GM12878 (cell line): ENCODE measurements around the gene GFPT1.

Experiments
- BACH1 ChIP-seq: fragments of 450-650 bp; IDR thresholded peaks from 2 replicates; pipeline ENCODE4 v1.6.1; 2017; ENCODE audit warnings: mild to moderate bottlenecking, borderline replicate concordance
- EZH2 ChIP-seq: IDR thresholded peaks from 2 replicates; pipeline ENCODE4 v1.6.1; 2012; ENCODE audit warnings: low read depth, mild to moderate bottlenecking, control low read depth, inconsistent platforms, low read length, borderline replicate concordance; ENCODE audit not compliant: control insufficient read depth
- NBN ChIP-seq: fragments of 450-650 bp; IDR thresholded peaks from 2 replicates; pipeline ENCODE4 v1.6.1; 2016
- POLR2A ChIP-seq: IDR thresholded peaks from 2 replicates; pipeline ENCODE4 v1.6.1; 2011; ENCODE audit warnings: low read depth, mild to moderate bottlenecking, low read length
- POLR2AphosphoS2 ChIP-seq: IDR thresholded peaks from 2 replicates; pipeline ENCODE4 v1.6.1; 2011; ENCODE audit warnings: low read depth, mild to moderate bottlenecking, low read length, improper control_type of control experiment, moderate library complexity
- TAF1 ChIP-seq: IDR thresholded peaks from 2 replicates; pipeline ENCODE4 v1.6.1; 2011; ENCODE audit warnings: mild to moderate bottlenecking, low read depth, low read length, borderline replicate concordance
- TF ChIP-seq, protein P1 (sequence below): fragments of 450-650 bp; IDR thresholded peaks from 2 replicates; pipeline ENCODE4 v1.6.1; 2017; ENCODE audit warnings: mild to moderate bottlenecking, moderate library complexity
- TF ChIP-seq, protein P2 (sequence below), 3 experiments: IDR thresholded peaks in 2 of 3; conservative IDR thresholded peaks in 1 of 3; 2 replicates each; pipeline ENCODE4 v1.5.1; 2011; ENCODE audit warnings: low read depth in 3 of 3, low read length in 3 of 3, mild to moderate bottlenecking in 3 of 3, control low read depth in 2 of 3, moderate library complexity in 2 of 3, inconsistent platforms in 1 of 3, mixed read lengths in 1 of 3; ENCODE audit not compliant: control insufficient read depth in 2 of 3, insufficient read depth in 1 of 3; ENCODE audit errors: extremely low read depth in 1 of 3
- TF ChIP-seq, protein P3 (sequence below): fragments of 450-650 bp; formaldehyde crosslinking; IDR thresholded peaks from 2 replicates; pipeline ENCODE4 v1.4.0; 2020; ENCODE audit warnings: mild to moderate bottlenecking, moderate library complexity

DNA sequence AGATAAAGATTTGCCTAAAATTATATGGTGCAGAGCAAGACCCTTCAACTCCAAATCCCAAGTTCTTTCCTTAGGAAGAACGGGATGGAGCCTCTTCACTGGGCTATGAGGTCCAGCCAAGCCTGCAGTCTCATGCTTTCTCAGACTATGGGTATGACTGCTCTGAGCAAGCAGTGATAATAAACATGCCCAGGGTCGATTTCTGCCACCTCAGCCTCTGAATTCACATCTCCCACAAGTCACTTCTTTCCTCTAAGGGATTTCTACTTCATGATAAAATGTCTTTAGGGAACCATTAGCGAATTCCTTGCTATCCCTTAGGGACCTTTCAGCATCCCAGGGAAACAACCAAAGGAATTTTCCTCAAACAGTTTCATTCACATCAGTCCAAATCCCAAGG lies 94.8 kb downstream of the GFPT1 start:
- TF ChIP-seq, protein P1, sequence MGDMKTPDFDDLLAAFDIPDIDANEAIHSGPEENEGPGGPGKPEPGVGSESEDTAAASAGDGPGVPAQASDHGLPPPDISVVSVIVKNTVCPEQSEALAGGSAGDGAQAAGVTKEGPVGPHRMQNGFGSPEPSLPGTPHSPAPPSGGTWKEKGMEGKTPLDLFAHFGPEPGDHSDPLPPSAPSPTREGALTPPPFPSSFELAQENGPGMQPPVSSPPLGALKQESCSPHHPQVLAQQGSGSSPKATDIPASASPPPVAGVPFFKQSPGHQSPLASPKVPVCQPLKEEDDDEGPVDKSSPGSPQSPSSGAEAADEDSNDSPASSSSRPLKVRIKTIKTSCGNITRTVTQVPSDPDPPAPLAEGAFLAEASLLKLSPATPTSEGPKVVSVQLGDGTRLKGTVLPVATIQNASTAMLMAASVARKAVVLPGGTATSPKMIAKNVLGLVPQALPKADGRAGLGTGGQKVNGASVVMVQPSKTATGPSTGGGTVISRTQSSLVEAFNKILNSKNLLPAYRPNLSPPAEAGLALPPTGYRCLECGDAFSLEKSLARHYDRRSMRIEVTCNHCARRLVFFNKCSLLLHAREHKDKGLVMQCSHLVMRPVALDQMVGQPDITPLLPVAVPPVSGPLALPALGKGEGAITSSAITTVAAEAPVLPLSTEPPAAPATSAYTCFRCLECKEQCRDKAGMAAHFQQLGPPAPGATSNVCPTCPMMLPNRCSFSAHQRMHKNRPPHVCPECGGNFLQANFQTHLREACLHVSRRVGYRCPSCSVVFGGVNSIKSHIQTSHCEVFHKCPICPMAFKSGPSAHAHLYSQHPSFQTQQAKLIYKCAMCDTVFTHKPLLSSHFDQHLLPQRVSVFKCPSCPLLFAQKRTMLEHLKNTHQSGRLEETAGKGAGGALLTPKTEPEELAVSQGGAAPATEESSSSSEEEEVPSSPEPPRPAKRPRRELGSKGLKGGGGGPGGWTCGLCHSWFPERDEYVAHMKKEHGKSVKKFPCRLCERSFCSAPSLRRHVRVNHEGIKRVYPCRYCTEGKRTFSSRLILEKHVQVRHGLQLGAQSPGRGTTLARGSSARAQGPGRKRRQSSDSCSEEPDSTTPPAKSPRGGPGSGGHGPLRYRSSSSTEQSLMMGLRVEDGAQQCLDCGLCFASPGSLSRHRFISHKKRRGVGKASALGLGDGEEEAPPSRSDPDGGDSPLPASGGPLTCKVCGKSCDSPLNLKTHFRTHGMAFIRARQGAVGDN, result no peak
- TF ChIP-seq, protein P2, sequence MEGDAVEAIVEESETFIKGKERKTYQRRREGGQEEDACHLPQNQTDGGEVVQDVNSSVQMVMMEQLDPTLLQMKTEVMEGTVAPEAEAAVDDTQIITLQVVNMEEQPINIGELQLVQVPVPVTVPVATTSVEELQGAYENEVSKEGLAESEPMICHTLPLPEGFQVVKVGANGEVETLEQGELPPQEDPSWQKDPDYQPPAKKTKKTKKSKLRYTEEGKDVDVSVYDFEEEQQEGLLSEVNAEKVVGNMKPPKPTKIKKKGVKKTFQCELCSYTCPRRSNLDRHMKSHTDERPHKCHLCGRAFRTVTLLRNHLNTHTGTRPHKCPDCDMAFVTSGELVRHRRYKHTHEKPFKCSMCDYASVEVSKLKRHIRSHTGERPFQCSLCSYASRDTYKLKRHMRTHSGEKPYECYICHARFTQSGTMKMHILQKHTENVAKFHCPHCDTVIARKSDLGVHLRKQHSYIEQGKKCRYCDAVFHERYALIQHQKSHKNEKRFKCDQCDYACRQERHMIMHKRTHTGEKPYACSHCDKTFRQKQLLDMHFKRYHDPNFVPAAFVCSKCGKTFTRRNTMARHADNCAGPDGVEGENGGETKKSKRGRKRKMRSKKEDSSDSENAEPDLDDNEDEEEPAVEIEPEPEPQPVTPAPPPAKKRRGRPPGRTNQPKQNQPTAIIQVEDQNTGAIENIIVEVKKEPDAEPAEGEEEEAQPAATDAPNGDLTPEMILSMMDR (IDR thresholded peaks at IDR 0.05 in 2 of 3, conservative IDR thresholded peaks at IDR 0.05 in 1 of 3; ENCODE audit: control insufficient read depth in 2 of 3, extremely low read depth in 1 of 3, insufficient read depth in 1 of 3, low read depth in 3 of 3, low read length in 3 of 3), result no peak
- TF ChIP-seq NBN (no peak), POLR2AphosphoS2 (no peak), BACH1 (no peak), POLR2A (no peak), TAF1 (no peak), EZH2 (no peak)
- TF ChIP-seq, protein P3, sequence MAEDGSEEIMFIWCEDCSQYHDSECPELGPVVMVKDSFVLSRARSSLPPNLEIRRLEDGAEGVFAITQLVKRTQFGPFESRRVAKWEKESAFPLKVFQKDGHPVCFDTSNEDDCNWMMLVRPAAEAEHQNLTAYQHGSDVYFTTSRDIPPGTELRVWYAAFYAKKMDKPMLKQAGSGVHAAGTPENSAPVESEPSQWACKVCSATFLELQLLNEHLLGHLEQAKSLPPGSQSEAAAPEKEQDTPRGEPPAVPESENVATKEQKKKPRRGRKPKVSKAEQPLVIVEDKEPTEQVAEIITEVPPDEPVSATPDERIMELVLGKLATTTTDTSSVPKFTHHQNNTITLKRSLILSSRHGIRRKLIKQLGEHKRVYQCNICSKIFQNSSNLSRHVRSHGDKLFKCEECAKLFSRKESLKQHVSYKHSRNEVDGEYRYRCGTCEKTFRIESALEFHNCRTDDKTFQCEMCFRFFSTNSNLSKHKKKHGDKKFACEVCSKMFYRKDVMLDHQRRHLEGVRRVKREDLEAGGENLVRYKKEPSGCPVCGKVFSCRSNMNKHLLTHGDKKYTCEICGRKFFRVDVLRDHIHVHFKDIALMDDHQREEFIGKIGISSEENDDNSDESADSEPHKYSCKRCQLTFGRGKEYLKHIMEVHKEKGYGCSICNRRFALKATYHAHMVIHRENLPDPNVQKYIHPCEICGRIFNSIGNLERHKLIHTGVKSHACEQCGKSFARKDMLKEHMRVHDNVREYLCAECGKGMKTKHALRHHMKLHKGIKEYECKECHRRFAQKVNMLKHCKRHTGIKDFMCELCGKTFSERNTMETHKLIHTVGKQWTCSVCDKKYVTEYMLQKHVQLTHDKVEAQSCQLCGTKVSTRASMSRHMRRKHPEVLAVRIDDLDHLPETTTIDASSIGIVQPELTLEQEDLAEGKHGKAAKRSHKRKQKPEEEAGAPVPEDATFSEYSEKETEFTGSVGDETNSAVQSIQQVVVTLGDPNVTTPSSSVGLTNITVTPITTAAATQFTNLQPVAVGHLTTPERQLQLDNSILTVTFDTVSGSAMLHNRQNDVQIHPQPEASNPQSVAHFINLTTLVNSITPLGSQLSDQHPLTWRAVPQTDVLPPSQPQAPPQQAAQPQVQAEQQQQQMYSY (CRISPR knock-in tag), result no peak
